HepG2 (cell line): ENCODE measurements around the gene TUBA4B. TPM values are rescaled to one million over a fixed set of nuclear protein-coding genes. Genes with fewer than 3 reads are reported as not detected.

Experiments used
- ATAC-seq: fragments of 200-7000 bp; cut with Tn5 transposase; 3 replicates; pipeline ENCODE4 v1.9.1; 2020; ENCODE audit warnings: mild to moderate bottlenecking, moderate library complexity
- BruUV-seq: library from RNA; stranded (reverse); fragments of 400-500 nt; replicated peaks from 2 replicates; lab custom pipeline; 2021; lab: Mats Ljungman, UMichigan
- CTCF ChIA-PET: fragments of 300-600 bp; formaldehyde crosslinking; extraction: SDS; loops from one replicate; lab custom pipeline; 2021; ENCODE audit warnings: low total read pairs, inconsistent platforms, low intra/inter-chr PET ratio; lab: Yijun Ruan, JAX
- POLR2A ChIA-PET: fragments of 350-600 bp; sonication (Branson Sonifier 250); formaldehyde crosslinking; loops from one replicate; lab custom pipeline; 2020; ENCODE audit warnings: antibody characterized with exemption, inconsistent platforms; lab: Yijun Ruan, JAX
- DNase-seq: peaks from one replicate; pipeline ENCODE4 v3.0.0-alpha.2; 2015; ENCODE audit warnings: low spot score
- FAIRE-seq: peaks from 3 replicates; lab custom pipeline; 2011; peaks lifted over from hg19 to GRCh38; lab: Jason Lieb, UNC
- H2AFZ ChIP-seq: one replicate; pipeline ENCODE4 v1.6.1; 2011; ENCODE audit warnings: low read length, inconsistent platforms
- H3K27ac ChIP-seq: fragments of 300-600 bp; 3 replicates; pipeline ENCODE4 v1.8.0; 2011; ENCODE audit warnings: mixed run types, mild to moderate bottlenecking, mixed read lengths, low read length, inconsistent platforms; ENCODE audit not compliant: insufficient read depth; ENCODE audit errors: extremely low read length
- H3K27me3 ChIP-seq, 2 experiments: fragments of 200-600 bp in 1 of 2; 2 replicates in 1 of 2; 3 replicates in 1 of 2; pipeline versions ENCODE4 v1.6.0 to v1.8.0; 2011; ENCODE audit warnings: low read length in 2 of 2, mild to moderate bottlenecking in 2 of 2, moderate library complexity in 2 of 2, inconsistent platforms in 1 of 2; ENCODE audit not compliant: insufficient read depth in 2 of 2, control insufficient read depth in 1 of 2
- H3K36me3 ChIP-seq, 2 experiments: fragments of 200-600 bp in 1 of 2; replicated peaks in 1 of 2; 2 replicates in 1 of 2; 3 replicates in 1 of 2; pipeline versions ENCODE4 v1.5.1 to v1.8.0; 2011; ENCODE audit warnings: low read length in 2 of 2, inconsistent platforms in 1 of 2; ENCODE audit not compliant: insufficient read depth in 2 of 2, control insufficient read depth in 1 of 2
- H3K4me1 ChIP-seq: 2 replicates; pipeline ENCODE4 v1.5.1; 2012; ENCODE audit warnings: low read length, inconsistent platforms; ENCODE audit not compliant: insufficient read depth
- H3K4me2 ChIP-seq: 2 replicates; pipeline ENCODE4 v1.6.0; 2011; ENCODE audit warnings: low read depth, low read length, inconsistent platforms
- H3K4me3 ChIP-seq, 3 experiments: fragments of 200-600 bp in 1 of 3; sonication (generic), shearing (Covaris generic) in 1 of 3; replicated peaks in 1 of 3; 2 replicates each; pipeline ENCODE4 v1.5.1; 2011 to 2016; ENCODE audit warnings: low read length in 3 of 3, inconsistent platforms in 2 of 3, low read depth in 2 of 3, mild to moderate bottlenecking in 2 of 3, control low read depth in 1 of 3, mixed read lengths in 1 of 3; ENCODE audit not compliant: insufficient read depth in 1 of 3
- H3K79me2 ChIP-seq: one replicate; pipeline ENCODE4 v1.6.1; 2011; ENCODE audit warnings: low read length, inconsistent platforms; ENCODE audit not compliant: insufficient read depth
- H3K9ac ChIP-seq: 2 replicates; pipeline ENCODE4 v1.6.0; 2011; ENCODE audit warnings: mild to moderate bottlenecking, low read depth, low read length, inconsistent platforms; ENCODE audit not compliant: insufficient read depth
- H3K9me3 ChIP-seq: 2 replicates; pipeline ENCODE4 v1.5.1; 2012; ENCODE audit warnings: mild to moderate bottlenecking, low read length
- H4K20me1 ChIP-seq: 2 replicates; pipeline ENCODE4 v1.6.0; 2011; ENCODE audit warnings: inconsistent platforms, mild to moderate bottlenecking, low read length, moderate library complexity; ENCODE audit not compliant: insufficient read depth
- ESRRA ChIP-seq: sonication (generic); formaldehyde crosslinking; IDR thresholded peaks from 2 replicates; pipeline ENCODE4 v1.5.1; 2020; ENCODE audit warnings: mild to moderate bottlenecking, low read depth, missing genetic modification reagents
- GZF1 ChIP-seq: sonication (generic); formaldehyde crosslinking; IDR thresholded peaks from 2 replicates; pipeline ENCODE4 v1.5.1; 2020; ENCODE audit warnings: mild to moderate bottlenecking, missing genetic modification reagents
- HMG20B ChIP-seq: conservative IDR thresholded peaks from 2 replicates; pipeline ENCODE4 v1.6.1; 2016; ENCODE audit warnings: missing genetic modification reagents, missing compliant biosample characterization
- HOXA9 ChIP-seq: sonication (generic); formaldehyde crosslinking; IDR thresholded peaks from 2 replicates; pipeline ENCODE4 v1.8.1; 2022; ENCODE audit warnings: missing genetic modification reagents, mild to moderate bottlenecking, moderate library complexity, borderline replicate concordance
- MED8 ChIP-seq: sonication (generic); formaldehyde crosslinking; IDR thresholded peaks from 2 replicates; pipeline ENCODE4 v1.8.1; 2023; ENCODE audit warnings: mild to moderate bottlenecking, missing genetic modification reagents; ENCODE audit not compliant: insufficient replicate concordance
- MEF2D ChIP-seq: sonication (generic); formaldehyde crosslinking; IDR thresholded peaks from 2 replicates; pipeline ENCODE4 v1.5.1; 2020; ENCODE audit warnings: mild to moderate bottlenecking, missing genetic modification reagents
- PPARG ChIP-seq: conservative IDR thresholded peaks from 2 replicates; pipeline ENCODE4 v1.6.1; 2016; ENCODE audit warnings: missing biosample characterization, missing genetic modification reagents
- RBM39 ChIP-seq: fragments of 200-400 bp; formaldehyde crosslinking; IDR thresholded peaks from one replicate; pipeline ENCODE4 v1.6.1; 2018; ENCODE audit warnings: antibody characterized with exemption, mild to moderate bottlenecking, low read depth, low read length; ENCODE audit not compliant: poor library complexity, severe bottlenecking
- RCOR2 ChIP-seq: IDR thresholded peaks from 2 replicates; pipeline ENCODE4 v1.6.1; 2016; ENCODE audit warnings: missing biosample characterization, missing genetic modification reagents
- RXRB ChIP-seq: IDR thresholded peaks from 2 replicates; pipeline ENCODE4 v1.6.1; 2016; ENCODE audit warnings: borderline replicate concordance, missing genetic modification reagents, missing compliant biosample characterization
- SSRP1 ChIP-seq: IDR thresholded peaks from 2 replicates; pipeline ENCODE4 v1.6.1; 2016; ENCODE audit warnings: control low read depth
- TBX2 ChIP-seq: sonication (generic); formaldehyde crosslinking; IDR thresholded peaks from 2 replicates; pipeline ENCODE4 v1.5.0; 2020; ENCODE audit warnings: missing genetic modification reagents, mild to moderate bottlenecking, borderline replicate concordance
- ZBTB25 ChIP-seq: IDR thresholded peaks from 2 replicates; pipeline ENCODE4 v1.6.1; 2018; ENCODE audit warnings: missing genetic modification reagents
- ZFP62 ChIP-seq: sonication (generic); formaldehyde crosslinking; IDR thresholded peaks from 2 replicates; pipeline ENCODE4 v1.4.0; 2020; ENCODE audit warnings: missing genetic modification reagents
- ZNF232 ChIP-seq: sonication (generic); formaldehyde crosslinking; IDR thresholded peaks from 2 replicates; pipeline ENCODE4 v1.4.0; 2020; ENCODE audit warnings: missing genetic modification reagents, borderline replicate concordance
- ZNF629 ChIP-seq: sonication (generic); formaldehyde crosslinking; conservative IDR thresholded peaks from 2 replicates; pipeline ENCODE4 v1.5.0; 2020; ENCODE audit warnings: missing genetic modification reagents
- ZNF724P ChIP-seq: sonication (generic); formaldehyde crosslinking; IDR thresholded peaks from 2 replicates; pipeline ENCODE4 v1.8.0; 2022; ENCODE audit warnings: missing genetic modification reagents, borderline replicate concordance
- WGBS: methylation state at CpG from one replicate; pipeline ENCODE4 v1.1.6; 2017; ENCODE audit warnings: low lambda C conversion rate; 5-methylcytosine and 5-hydroxymethylcytosine counted together
- in situ Hi-C: cut with HindIII; loops from 2 replicates; pipeline ENCODE4 v1.10.0; 2017; ENCODE audit warnings: low pct_unique_long_range_greater_than_20kb; ENCODE audit not compliant: extremely low pct_ligation_motif_present
- intact Hi-C: fragments of 100-400 bp; cut with micrococcal nuclease; formaldehyde crosslinking; loops from one replicate; pipeline ENCODE4 v1.10.0; 2022; ENCODE audit not compliant: unreplicated experiment
- polyA plus RNA-seq, 8 experiments: library from polyadenylated mRNA; depleted of rRNA in 3 of 8; stranded (reverse) in 7 of 8; unstranded in 1 of 8; fragments of >200 nt; fragmentation: Illumina TruSeq in 4 of 8; extraction: Trizol in 4 of 8; gene quantifications; 2 replicates each; pipeline versions ENCODE4 v1.2.1 to v1.2.3, GENCODE V29; 2011 to 2016; ENCODE audit warnings: low read depth in 4 of 8, missing spikeins in 1 of 8, mixed read lengths in 1 of 8; ENCODE audit not compliant: insufficient read depth in 1 of 8
- total RNA-seq, 5 experiments: library from RNA; depleted of rRNA; stranded (reverse); fragments of >200 nt; fragmentation: Illumina TruSeq; extraction: Trizol; gene quantifications; 2 replicates each; pipeline ENCODE4 v1.2.3, GENCODE V29; 2016; ENCODE audit warnings: low read depth in 1 of 5
- TF ChIP-seq, protein P1 (sequence below): sonication (generic); formaldehyde crosslinking; IDR thresholded peaks from 2 replicates; pipeline ENCODE4 v1.5.0; 2020; ENCODE audit warnings: mild to moderate bottlenecking, missing genetic modification reagents

The TUBA4B gene
- total and polyA plus RNA-seq, 2 of the 13 experiments (the other 11 are each of a cell fraction or from before 2014, with no cell fraction given), result 0.18 to 0.22 TPM

DNA sequence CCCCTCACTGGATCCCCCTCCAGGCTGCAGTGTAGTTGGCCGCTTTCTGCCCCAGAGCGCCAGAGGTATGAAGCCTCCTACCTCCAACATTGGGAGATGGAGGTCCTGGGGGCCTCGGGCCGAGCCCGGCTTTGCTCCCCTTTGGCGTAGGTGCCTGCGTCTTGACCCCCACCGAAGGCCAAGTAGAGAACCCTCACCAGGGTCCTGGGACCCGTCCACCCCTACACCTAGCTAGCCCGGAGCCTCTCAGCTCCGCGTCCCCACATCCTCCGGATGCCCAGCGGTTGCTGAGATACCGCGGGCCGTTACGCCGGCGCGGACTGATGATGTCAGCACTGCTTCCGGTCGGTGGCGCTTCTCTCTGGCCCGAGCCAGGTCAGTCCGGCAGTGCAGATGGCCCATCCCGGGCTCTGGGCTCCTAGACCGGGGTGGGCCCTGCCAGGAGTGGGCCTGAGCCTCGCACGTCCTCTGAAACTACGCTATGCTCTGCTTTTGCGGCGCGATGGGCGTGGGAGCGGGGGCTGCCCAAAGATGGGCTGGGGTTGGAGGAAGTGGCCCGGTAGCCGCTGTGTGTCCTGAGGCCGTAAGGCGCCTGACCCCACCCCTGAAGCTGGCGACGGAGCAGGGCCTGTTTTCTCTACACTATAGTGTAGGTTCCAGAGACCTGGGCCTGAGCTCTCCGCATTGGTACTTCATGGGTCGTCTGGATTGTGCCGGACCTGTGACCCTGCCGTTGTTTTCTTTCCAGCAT lies 7.7 kb upstream of the TUBA4B start, which contains the start of the genes GLB1L and STK16:
Gene GLB1L (minus strand): TSS at position 297 of the 751 bp plus-strand sequence. CDS start 1,871 bp downstream, outside the sequence.
Gene STK16 (plus strand): TSS at position 332 of the 751 bp plus-strand sequence. CDS start 521 bp downstream, outside the sequence.
- Histone ChIP-seq H3K4me3 (peak within 1 kb of the TSS; percentile 88 to 97 (median 93)), H3K4me2 (peak within 1 kb of the TSS; percentile 90), H3K27me3 (no peaks in the 10 kb centered on the region; a peak in 1 of 5 replicates), H3K36me3 (peaks cover 1 to 13% of the 10 kb centered on the region in 2 experiments; a peak in 4 of 5 replicates), H4K20me1 (no peaks in the 10 kb centered on the region), H3K79me2 (peaks cover 14% of the 10 kb centered on the region), H3K4me1 (peaks cover 53% of the 10 kb centered on the region), H2AFZ (no peak within 1 kb of the TSS), H3K9me3 (no peaks in the 10 kb centered on the region), H3K9ac (peak within 1 kb of the TSS; percentile 90), H3K27ac (peak within 1 kb of the TSS; percentile 72)
- FAIRE-seq (peak; percentile 94), ATAC-seq (peak; percentile 81), DNase-seq (peak; percentile 89)
- intact Hi-C loops, result loop anchor here (1.0 kb wide), 1 partner anchor 16 kb away; the partner anchor contains the start of genes ANKZF1 and ATG9A
- under 1% methylated on average over 21 of the region's 46 CpGs for WGBS
- ChIA-PET CTCF (no interaction called here), POLR2A (interaction anchor here (0.6 to 3.2 kb wide), 28 partner anchors 9 to 463 kb away, joined by 3 to 69 read pairs (median 6); partner anchors contain the start of genes ABCB6, ANKZF1, ATG9A and CNPPD1)
- TSS peak; percentile 71 for BruUV-seq
- in situ Hi-C loops, result no loop called here
- TF ChIP-seq HOXA9 (CRISPR knock-in tag), result no peak
- peak; percentile 90 for TF ChIP-seq RBM39
- TF ChIP-seq, protein P1, sequence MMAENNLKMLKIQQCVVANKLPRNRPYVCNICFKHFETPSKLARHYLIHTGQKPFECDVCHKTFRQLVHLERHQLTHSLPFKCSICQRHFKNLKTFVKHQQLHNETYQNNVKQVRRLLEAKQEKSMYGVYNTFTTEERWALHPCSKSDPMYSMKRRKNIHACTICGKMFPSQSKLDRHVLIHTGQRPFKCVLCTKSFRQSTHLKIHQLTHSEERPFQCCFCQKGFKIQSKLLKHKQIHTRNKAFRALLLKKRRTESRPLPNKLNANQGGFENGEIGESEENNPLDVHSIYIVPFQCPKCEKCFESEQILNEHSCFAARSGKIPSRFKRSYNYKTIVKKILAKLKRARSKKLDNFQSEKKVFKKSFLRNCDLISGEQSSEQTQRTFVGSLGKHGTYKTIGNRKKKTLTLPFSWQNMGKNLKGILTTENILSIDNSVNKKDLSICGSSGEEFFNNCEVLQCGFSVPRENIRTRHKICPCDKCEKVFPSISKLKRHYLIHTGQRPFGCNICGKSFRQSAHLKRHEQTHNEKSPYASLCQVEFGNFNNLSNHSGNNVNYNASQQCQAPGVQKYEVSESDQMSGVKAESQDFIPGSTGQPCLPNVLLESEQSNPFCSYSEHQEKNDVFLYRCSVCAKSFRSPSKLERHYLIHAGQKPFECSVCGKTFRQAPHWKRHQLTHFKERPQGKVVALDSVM (CRISPR knock-in tag), result peak; percentile 51
- peak; percentile 96; the same call in 1 of the 2 replicates for TF ChIP-seq ZNF724P (CRISPR knock-in tag)
- TF ChIP-seq TBX2 (CRISPR knock-in tag), result peak; percentile 87; the same call in 1 of the 2 replicates
- TF ChIP-seq MED8 (CRISPR knock-in tag), result peak; percentile 46
- peak; percentile 42 for TF ChIP-seq HMG20B
- no peak; the same call in 1 of the 2 replicates for TF ChIP-seq ZFP62 (CRISPR knock-in tag)
- TF ChIP-seq ESRRA, result peak; percentile 79; the same call in 1 of the 2 replicates
- TF ChIP-seq RCOR2 (CRISPR knock-in tag), result no peak
- TF ChIP-seq RXRB (CRISPR knock-in tag), result peak; percentile 86
- TF ChIP-seq ZNF232 (CRISPR knock-in tag), result no peak; the same call in 1 of the 2 replicates
- peak; percentile 95 for TF ChIP-seq ZBTB25 (CRISPR knock-in tag)
- TF ChIP-seq GZF1 (CRISPR knock-in tag), result peak; percentile 87
- peak; percentile 77 for TF ChIP-seq PPARG (CRISPR knock-in tag)
- TF ChIP-seq MEF2D (CRISPR knock-in tag), result peak; percentile 88
- 0 out of 2 replicates have a peak, but pooled peaks have one; percentile 25 for TF ChIP-seq ZNF629 (CRISPR knock-in tag)
- TF ChIP-seq SSRP1 (CRISPR knock-in tag), result peak; percentile 91
